Sigmoid colon (tissue), 3 donors: ENCODE measurements around the gene FPR1.

ENCODE experiments used
- POLR2A ChIP-seq, 2 donors: fragments of 450-650 bp; IDR thresholded peaks; one replicate each; pipeline ENCODE4 v1.6.1; 2016; ENCODE audit warnings: antibody characterized with exemption in 2 of 2, mild to moderate bottlenecking in 2 of 2, moderate library complexity in 2 of 2
- TF ChIP-seq, protein P1 (sequence below), 4 experiments: fragments of 450-650 bp in 3 of 4; fragments of 200-600 bp in 1 of 4; IDR thresholded peaks; one replicate each; pipeline ENCODE4 v1.5.1; 2016 to 2019; ENCODE audit warnings: antibody characterized with exemption in 4 of 4, mild to moderate bottlenecking in 3 of 4, moderate library complexity in 2 of 4

DNA sequence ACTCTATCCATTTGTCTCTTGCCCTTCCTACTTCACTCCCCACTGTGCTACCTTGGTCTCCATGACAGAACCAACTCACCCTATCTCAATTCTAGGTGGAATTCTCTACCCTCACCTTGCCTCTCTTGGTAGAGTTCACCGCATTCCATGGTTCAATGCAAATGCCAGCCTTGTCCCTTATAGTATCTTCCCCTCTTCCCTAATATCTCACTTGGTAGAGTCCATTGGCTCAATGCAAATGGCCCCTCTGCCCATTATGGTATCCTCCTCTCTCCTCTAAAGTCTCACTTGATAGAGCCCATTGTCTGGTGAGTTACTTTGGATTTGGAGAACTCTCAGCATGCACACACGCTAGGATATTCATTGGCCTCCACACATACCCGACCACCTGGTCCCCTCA lies 35.8 kb downstream of the FPR1 start:
- no peak for TF ChIP-seq POLR2A (IDR thresholded peaks at IDR 0.05)
- TF ChIP-seq, protein P1, sequence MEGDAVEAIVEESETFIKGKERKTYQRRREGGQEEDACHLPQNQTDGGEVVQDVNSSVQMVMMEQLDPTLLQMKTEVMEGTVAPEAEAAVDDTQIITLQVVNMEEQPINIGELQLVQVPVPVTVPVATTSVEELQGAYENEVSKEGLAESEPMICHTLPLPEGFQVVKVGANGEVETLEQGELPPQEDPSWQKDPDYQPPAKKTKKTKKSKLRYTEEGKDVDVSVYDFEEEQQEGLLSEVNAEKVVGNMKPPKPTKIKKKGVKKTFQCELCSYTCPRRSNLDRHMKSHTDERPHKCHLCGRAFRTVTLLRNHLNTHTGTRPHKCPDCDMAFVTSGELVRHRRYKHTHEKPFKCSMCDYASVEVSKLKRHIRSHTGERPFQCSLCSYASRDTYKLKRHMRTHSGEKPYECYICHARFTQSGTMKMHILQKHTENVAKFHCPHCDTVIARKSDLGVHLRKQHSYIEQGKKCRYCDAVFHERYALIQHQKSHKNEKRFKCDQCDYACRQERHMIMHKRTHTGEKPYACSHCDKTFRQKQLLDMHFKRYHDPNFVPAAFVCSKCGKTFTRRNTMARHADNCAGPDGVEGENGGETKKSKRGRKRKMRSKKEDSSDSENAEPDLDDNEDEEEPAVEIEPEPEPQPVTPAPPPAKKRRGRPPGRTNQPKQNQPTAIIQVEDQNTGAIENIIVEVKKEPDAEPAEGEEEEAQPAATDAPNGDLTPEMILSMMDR (IDR thresholded peaks at IDR 0.05) = no peak
